ENCODE measurements around the gene ZFR2.
"Not testable (repeated sequence)": the region's sequence is repeated elsewhere in the genome, so short reads cannot be mapped to it uniquely, and the experiment has no call there.

ZFR2 gene

DNA sequence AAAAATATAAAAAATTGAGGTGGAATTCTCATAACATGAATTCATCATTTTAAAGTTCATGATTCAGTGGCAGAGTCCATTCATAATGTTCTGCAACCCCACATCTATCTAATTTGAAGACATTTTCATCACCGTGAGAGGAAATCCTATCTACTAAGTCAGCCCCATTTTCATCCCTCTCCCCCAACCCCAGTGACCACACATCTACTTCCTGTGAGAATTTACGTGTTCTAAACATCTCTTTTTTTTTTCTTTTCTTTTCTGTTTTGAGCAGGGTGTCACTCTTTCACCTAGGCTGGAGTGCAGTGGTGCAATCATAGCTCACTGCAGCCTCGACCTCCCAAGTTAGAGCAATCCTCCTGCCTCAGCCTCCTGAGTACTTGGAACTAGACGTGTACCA is 29.1 kb upstream of the ZFR2 start (continued):
- no peak for TF ChIP-seq ZNF565 (CRISPR knock-in tag; conservative IDR thresholded peaks at IDR 0.05; ENCODE audit: low read depth)

DNA sequence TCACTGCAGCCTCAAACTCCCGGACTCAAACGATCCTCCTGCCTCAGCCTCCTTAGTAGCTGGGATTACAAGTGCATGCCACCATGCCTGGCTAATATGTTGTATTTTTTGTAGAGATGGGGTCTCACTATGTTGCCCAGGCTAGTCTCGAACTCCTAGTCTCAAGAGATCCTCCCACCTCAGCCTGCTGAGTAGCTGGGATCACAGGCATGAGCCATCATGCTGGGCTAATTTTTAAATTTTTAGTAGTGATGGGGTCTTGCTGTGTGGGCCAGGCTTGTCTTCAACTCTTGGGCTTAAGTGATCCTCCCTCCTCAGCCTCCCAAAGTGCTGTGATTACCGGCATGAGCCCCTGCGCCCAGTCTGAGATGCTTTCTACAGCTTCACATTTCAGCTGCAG is 26.9 kb upstream of the ZFR2 start:
- ATAC-seq, result no peak
- no peak for TF ChIP-seq ZNF70 (CRISPR knock-in tag; IDR thresholded peaks at IDR 0.05)
- TF ChIP-seq, protein P1, sequence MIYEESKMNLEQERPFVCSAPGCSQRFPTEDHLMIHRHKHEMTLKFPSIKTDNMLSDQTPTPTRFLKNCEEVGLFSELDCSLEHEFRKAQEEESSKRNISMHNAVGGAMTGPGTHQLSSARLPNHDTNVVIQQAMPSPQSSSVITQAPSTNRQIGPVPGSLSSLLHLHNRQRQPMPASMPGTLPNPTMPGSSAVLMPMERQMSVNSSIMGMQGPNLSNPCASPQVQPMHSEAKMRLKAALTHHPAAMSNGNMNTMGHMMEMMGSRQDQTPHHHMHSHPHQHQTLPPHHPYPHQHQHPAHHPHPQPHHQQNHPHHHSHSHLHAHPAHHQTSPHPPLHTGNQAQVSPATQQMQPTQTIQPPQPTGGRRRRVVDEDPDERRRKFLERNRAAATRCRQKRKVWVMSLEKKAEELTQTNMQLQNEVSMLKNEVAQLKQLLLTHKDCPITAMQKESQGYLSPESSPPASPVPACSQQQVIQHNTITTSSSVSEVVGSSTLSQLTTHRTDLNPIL (CRISPR knock-in tag; IDR thresholded peaks at IDR 0.05; ENCODE audit: low read depth), result no peak
- no peak for TF ChIP-seq CSDC2 (CRISPR knock-in tag; IDR thresholded peaks at IDR 0.05)
- TF ChIP-seq SNAI2 (CRISPR knock-in tag; IDR thresholded peaks at IDR 0.05), result no peak
- no peak for TF ChIP-seq ZC3H10 (CRISPR knock-in tag; IDR thresholded peaks at IDR 0.05)
- no peak for TF ChIP-seq ZNF565 (CRISPR knock-in tag; conservative IDR thresholded peaks at IDR 0.05; ENCODE audit: low read depth)
- TF ChIP-seq GLIS3 (CRISPR knock-in tag; IDR thresholded peaks at IDR 0.05), result no peak
- TF ChIP-seq PPARA (CRISPR knock-in tag; IDR thresholded peaks at IDR 0.05; ENCODE audit: borderline replicate concordance), result no peak
- TF ChIP-seq ESRRG (CRISPR knock-in tag; IDR thresholded peaks at IDR 0.05), result no peak
- TF ChIP-seq ZNF8 (CRISPR knock-in tag; IDR thresholded peaks at IDR 0.05), result no peak
- TF ChIP-seq, protein P2, sequence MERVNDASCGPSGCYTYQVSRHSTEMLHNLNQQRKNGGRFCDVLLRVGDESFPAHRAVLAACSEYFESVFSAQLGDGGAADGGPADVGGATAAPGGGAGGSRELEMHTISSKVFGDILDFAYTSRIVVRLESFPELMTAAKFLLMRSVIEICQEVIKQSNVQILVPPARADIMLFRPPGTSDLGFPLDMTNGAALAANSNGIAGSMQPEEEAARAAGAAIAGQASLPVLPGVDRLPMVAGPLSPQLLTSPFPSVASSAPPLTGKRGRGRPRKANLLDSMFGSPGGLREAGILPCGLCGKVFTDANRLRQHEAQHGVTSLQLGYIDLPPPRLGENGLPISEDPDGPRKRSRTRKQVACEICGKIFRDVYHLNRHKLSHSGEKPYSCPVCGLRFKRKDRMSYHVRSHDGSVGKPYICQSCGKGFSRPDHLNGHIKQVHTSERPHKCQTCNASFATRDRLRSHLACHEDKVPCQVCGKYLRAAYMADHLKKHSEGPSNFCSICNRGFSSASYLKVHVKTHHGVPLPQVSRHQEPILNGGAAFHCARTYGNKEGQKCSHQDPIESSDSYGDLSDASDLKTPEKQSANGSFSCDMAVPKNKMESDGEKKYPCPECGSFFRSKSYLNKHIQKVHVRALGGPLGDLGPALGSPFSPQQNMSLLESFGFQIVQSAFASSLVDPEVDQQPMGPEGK (CRISPR knock-in tag; IDR thresholded peaks at IDR 0.05; ENCODE audit: borderline replicate concordance), result no peak
- no peak for TF ChIP-seq ZFP3 (CRISPR knock-in tag; IDR thresholded peaks at IDR 0.05)
- TF ChIP-seq, protein P3, sequence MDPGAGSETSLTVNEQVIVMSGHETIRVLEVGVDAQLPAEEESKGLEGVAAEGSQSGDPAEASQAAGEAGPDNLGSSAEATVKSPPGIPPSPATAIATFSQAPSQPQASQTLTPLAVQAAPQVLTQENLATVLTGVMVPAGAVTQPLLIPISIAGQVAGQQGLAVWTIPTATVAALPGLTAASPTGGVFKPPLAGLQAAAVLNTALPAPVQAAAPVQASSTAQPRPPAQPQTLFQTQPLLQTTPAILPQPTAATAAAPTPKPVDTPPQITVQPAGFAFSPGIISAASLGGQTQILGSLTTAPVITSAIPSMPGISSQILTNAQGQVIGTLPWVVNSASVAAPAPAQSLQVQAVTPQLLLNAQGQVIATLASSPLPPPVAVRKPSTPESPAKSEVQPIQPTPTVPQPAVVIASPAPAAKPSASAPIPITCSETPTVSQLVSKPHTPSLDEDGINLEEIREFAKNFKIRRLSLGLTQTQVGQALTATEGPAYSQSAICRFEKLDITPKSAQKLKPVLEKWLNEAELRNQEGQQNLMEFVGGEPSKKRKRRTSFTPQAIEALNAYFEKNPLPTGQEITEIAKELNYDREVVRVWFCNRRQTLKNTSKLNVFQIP (CRISPR knock-in tag; IDR thresholded peaks at IDR 0.05; ENCODE audit: borderline replicate concordance, low read depth), result no peak
- TF ChIP-seq BACH2 (CRISPR knock-in tag; IDR thresholded peaks at IDR 0.05; ENCODE audit: borderline replicate concordance), result no peak
- TF ChIP-seq TOX (CRISPR knock-in tag; IDR thresholded peaks at IDR 0.05; ENCODE audit: borderline replicate concordance), result no peak
- TF ChIP-seq, protein P4, sequence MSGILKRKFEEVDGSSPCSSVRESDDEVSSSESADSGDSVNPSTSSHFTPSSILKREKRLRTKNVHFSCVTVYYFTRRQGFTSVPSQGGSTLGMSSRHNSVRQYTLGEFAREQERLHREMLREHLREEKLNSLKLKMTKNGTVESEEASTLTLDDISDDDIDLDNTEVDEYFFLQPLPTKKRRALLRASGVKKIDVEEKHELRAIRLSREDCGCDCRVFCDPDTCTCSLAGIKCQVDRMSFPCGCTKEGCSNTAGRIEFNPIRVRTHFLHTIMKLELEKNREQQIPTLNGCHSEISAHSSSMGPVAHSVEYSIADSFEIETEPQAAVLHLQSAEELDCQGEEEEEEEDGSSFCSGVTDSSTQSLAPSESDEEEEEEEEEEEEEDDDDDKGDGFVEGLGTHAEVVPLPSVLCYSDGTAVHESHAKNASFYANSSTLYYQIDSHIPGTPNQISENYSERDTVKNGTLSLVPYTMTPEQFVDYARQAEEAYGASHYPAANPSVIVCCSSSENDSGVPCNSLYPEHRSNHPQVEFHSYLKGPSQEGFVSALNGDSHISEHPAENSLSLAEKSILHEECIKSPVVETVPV (CRISPR knock-in tag; IDR thresholded peaks at IDR 0.05), result no peak

DNA sequence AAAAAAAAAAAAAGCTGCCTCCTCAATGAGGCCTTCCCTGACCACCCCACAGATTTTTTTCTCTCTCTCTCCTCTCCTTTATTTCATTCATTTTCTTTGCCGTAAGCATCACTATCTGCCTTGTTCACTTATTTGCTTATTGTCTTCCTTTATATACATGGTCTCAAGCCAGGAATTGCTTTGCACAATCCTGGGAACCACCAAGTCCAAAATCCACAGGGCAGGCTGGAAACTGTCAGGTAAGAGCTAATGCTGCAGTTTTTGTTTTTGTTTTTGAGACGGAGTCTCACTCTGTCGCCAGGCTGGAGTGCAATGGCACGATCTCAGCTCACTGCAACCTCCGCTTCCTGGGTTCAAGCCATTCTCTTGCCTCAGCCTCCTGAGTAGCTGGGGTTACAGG is 26.1 kb upstream of the ZFR2 start:
- ATAC-seq, result not testable (repeated sequence)

DNA sequence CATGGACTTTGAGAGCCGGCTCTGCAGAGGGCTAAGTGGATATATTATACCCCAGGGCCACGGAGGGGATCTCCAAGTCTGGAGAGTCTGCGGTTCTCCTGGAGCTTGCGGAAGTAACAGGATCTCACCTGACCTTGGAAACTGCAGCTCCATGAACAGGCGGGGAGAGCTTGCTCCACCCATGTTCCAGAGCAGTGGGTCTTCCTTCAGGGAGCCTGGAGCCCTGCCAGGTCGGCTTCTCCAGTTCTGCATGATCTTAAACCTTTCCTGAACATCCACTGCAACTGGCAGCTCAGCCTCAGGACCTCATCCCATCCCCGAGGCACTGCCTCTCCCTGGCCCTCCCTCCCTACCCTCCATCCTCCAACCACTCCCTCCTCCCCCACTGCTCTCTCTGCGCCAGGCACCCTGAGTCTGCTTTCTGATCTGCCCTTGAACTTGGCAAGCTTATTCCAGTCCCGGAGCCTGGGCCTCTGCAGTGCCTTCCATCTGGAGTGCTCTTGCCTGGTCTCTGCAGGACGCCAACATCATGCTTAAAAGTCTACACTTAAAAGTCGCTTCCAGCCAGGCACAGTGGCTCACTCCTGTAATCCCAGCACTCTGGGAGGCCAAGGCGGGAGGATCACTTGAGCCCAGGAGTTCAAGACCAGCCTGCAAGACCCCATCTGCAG is 24.8 kb upstream of the ZFR2 start:
- no peak for ATAC-seq
- no peak for TF ChIP-seq CSDC2 (CRISPR knock-in tag; IDR thresholded peaks at IDR 0.05)
- TF ChIP-seq ZC3H10 (CRISPR knock-in tag; IDR thresholded peaks at IDR 0.05), result no peak
- no peak for TF ChIP-seq OSR1 (CRISPR knock-in tag; IDR thresholded peaks at IDR 0.05)
- TF ChIP-seq PPARA (CRISPR knock-in tag; IDR thresholded peaks at IDR 0.05; ENCODE audit: borderline replicate concordance), result no peak

DNA sequence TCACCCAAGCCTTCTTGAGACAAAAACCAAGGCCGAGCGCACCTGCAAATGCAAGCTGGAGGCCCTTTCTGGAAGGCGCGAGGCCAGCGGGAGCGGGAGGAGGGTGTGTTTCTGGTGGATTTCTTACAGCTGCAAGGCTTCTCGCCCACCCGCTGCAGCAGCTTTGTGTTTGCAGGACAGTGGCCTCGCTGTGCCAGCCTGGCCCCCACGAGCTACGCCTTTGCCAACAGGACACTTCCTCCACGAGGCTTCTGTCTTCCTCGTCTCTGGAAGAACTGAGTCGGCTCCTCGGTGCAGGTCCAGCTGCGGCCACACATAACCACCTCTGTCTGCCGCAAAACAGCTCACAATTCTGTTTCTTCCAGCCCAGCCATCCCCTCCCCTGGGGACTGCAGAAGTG is 21.8 kb upstream of the ZFR2 start:
- no peak for ATAC-seq
- TF ChIP-seq, protein P2 (CRISPR knock-in tag; IDR thresholded peaks at IDR 0.05; ENCODE audit: borderline replicate concordance), result no peak
- TF ChIP-seq ZNF8 (CRISPR knock-in tag; IDR thresholded peaks at IDR 0.05) (no peak), OSR1 (CRISPR knock-in tag; IDR thresholded peaks at IDR 0.05) (no peak), TOX (CRISPR knock-in tag; IDR thresholded peaks at IDR 0.05; ENCODE audit: borderline replicate concordance) (no peak), ARNTL (CRISPR knock-in tag; IDR thresholded peaks at IDR 0.05; ENCODE audit: borderline replicate concordance, low read depth) (no peak), BACH2 (CRISPR knock-in tag; IDR thresholded peaks at IDR 0.05; ENCODE audit: borderline replicate concordance) (no peak), PPARA (CRISPR knock-in tag; IDR thresholded peaks at IDR 0.05; ENCODE audit: borderline replicate concordance) (no peak), GLIS3 (CRISPR knock-in tag; IDR thresholded peaks at IDR 0.05) (no peak), ESRRG (CRISPR knock-in tag; IDR thresholded peaks at IDR 0.05) (no peak), CSDC2 (CRISPR knock-in tag; IDR thresholded peaks at IDR 0.05) (no peak), ZC3H10 (CRISPR knock-in tag; IDR thresholded peaks at IDR 0.05) (no peak), ZNF565 (CRISPR knock-in tag; conservative IDR thresholded peaks at IDR 0.05; ENCODE audit: low read depth) (no peak)
- TF ChIP-seq, protein P1 (CRISPR knock-in tag; IDR thresholded peaks at IDR 0.05; ENCODE audit: low read depth), result no peak

Data from SK-N-SH treated with all-trans-retinoic acid at 6 μM for 48 hours (cell line).